Stimulated activated CD4-positive, alpha-beta T cell treated with anti-CD3 and anti-CD28 coated beads, Interleukin-4, amount 100 ng/mL, for 48 hours (primary cell): ENCODE data around the gene ITGA2.
A peak's percentile ranks its signal among the peaks of the same experiment; 100 is the strongest.
"Not testable (repeated sequence)": the region's sequence is repeated elsewhere in the genome, so short reads cannot be mapped to it uniquely, and the experiment has no call there.

Experiments used
- DNase-seq, 2 donors: peaks; one replicate each; pipeline ENCODE4 v3.0.0-alpha.2; 2020; ENCODE audit warnings: low read depth in 2 of 2

Gene ITGA2

GRCh38 chr5:53099546-53099945 lies 110.4 kb downstream of the ITGA2 start:
- DNase-seq: no peak

- DNase-seq: no peak
These were observed 111.5 kb downstream of the ITGA2 start for GRCh38 chr5:53100606-53101005.

- DNase-seq: no peak
These were observed 116.6 kb downstream of the ITGA2 start for GRCh38 chr5:53105611-53106300.

- DNase-seq: no peak
These were observed 119.9 kb downstream of the ITGA2 start for GRCh38 chr5:53109056-53109442.

GRCh38 chr5:53109443-53110127 lies 120.4 kb downstream of the ITGA2 start, which contains the start of gene MOCS2:
MOCS2 (minus strand) TSS chr5:53109757; CDS start chr5:53107174, 2,583 bp downstream.
- peak; percentile 85 to 87 for DNase-seq

- DNase-seq: no peak
These were observed 121.0 kb downstream of the ITGA2 start for GRCh38 chr5:53110156-53110555.

- no peak for DNase-seq
These were observed 122.0 kb downstream of the ITGA2 start for GRCh38 chr5:53111139-53111538.

- DNase-seq: not testable (repeated sequence)
These were observed 123.2 kb downstream of the ITGA2 start for GRCh38 chr5:53112307-53112706.

GRCh38 chr5:53112909-53113308 lies 123.8 kb downstream of the ITGA2 start:
- no peak for DNase-seq

- no peak for DNase-seq
These were observed 124.8 kb downstream of the ITGA2 start for GRCh38 chr5:53113947-53114346.

GRCh38 chr5:53114988-53115387 lies 125.8 kb downstream of the ITGA2 start:
- no peak for DNase-seq

- no peak for DNase-seq
These were observed 127.4 kb downstream of the ITGA2 start for GRCh38 chr5:53116597-53116996.

GRCh38 chr5:53118879-53119278 lies 129.7 kb downstream of the ITGA2 start:
- DNase-seq: no peak

- no peak for DNase-seq
These were observed 131.0 kb downstream of the ITGA2 start for GRCh38 chr5:53120165-53120564.

- DNase-seq: no peak
These were observed 134.6 kb downstream of the ITGA2 start for GRCh38 chr5:53123702-53124101.

- DNase-seq: no peak
These were observed 137.4 kb downstream of the ITGA2 start for GRCh38 chr5:53126521-53126920.

- no peak for DNase-seq
These were observed 138.0 kb downstream of the ITGA2 start for GRCh38 chr5:53127107-53127506.

- DNase-seq: no peak
These were observed 139.3 kb downstream of the ITGA2 start for GRCh38 chr5:53128481-53128880.

- no peak for DNase-seq
These were observed 141.1 kb downstream of the ITGA2 start for GRCh38 chr5:53130266-53130665.

- DNase-seq: no peak
These were observed 143.9 kb downstream of the ITGA2 start for GRCh38 chr5:53133020-53133419.
